Activated CD8-positive, alpha-beta memory T cell treated with anti-CD3 and anti-CD28 coated beads for 1 hour (primary cell): Measurements from ENCODE around the gene HDAC9.

ENCODE experiments used
- DNase-seq, 2 donors: peaks; one replicate each; pipeline ENCODE4 v3.0.0-alpha.2; 2020; ENCODE audit warnings: low read depth in 1 of 2; ENCODE audit errors: extremely low read depth in 1 of 2

HDAC9 gene

GRCh38 chr7:18495412-18496340 lies at the start of gene HDAC9:
HDAC9 (plus strand) TSS chr7:18495749; CDS start chr7:18496303, 554 bp downstream.
- DNase-seq: no peak

- DNase-seq: no peak
These were observed 49.5 kb upstream of the HDAC9 start for GRCh38 chr7:18445916-18446520.

- DNase-seq: no peak
These were observed 45.5 kb upstream of the HDAC9 start for GRCh38 chr7:18450019-18450418.

DNA sequence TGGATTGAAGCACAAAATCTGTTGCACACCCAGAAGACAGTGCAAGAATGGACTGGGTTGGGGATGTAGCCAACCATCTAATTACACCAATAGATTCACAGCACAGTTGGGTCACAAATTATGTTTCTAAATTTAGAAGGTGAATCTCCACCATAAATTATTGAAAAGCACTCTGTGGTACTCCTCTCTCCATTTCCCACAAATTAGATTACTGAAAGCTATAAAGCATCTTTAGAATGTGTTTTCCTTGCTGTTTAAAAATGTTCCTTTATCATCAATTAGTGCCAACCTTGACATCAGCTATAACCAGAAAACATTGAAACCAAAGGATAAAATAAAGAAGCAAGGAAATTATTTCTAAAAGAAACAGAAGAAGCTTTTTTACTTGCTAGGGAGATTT lies 39.9 kb upstream of the HDAC9 start:
- DNase-seq: no peak

DNA sequence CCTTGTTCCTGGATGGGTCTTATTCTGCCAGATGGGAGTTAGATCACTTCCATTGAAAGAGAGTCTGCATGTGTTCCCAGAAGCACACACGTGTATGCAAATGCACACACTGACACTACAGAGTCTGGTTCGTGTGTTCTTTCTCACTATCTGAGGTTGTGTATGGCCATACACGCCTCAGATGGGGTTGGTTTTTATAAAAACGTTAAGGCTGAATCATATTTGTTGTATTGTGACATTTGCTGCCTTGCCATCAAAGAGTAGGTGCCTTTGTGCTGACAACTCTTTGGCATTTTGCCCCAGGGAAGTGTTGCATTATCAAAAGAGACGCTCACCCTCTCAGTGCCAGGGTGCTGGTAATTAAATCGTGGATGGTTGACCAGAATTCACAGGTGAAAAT lies 37.7 kb upstream of the HDAC9 start:
- no peak for DNase-seq

DNA sequence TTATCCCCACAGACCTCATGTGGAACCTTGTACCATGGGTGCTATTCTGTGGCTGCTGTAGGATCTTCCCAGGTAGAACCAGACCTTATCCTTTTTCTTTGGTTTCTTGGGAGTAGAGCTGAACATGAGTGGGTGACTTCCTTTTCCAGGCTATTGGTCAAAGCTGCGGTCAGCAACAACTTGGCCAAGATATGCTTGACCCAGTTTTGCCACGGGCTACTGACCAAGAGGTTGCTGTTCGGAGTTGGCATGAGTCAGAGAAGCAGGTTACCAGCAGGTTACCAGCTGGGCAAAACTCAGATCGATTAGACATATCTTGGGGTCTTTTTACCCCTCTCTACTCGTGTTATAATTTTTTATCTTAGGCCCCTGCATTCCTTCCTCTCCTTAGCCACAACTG lies 36.7 kb upstream of the HDAC9 start:
- no peak for DNase-seq

GRCh38 chr7:18459484-18460245 lies 35.9 kb upstream of the HDAC9 start:
- no peak for DNase-seq

DNA sequence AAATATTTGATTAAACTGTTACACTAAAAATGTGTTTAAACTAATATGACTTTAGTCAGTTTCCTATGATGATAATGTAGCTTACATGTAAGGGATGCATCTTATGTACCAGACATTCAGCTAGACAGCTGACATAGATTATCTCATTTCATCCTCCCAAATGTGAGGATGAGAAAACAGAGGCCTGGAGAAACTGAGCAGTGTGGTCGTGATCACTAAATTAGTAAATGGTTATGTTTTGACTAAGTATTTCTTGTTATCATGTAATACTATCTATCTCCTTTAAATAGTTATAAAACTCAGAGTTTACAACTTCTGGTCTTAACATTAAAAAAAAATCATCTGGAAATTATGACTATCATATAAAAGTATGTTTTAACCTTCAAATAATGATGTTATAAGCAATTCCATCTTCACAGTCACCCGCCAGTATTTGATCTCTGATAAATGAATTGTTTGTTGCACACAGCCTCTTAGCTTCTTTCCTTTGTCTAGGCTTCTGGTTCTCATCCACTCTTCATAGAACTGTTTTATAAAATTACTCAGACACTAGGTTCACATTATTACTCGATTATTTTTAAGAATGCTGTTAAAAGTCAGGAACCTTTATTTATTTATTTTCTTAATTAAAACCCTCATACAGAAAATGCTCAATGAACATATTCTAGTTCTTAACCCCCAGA lies 33.6 kb upstream of the HDAC9 start:
- DNase-seq: no peak

DNA sequence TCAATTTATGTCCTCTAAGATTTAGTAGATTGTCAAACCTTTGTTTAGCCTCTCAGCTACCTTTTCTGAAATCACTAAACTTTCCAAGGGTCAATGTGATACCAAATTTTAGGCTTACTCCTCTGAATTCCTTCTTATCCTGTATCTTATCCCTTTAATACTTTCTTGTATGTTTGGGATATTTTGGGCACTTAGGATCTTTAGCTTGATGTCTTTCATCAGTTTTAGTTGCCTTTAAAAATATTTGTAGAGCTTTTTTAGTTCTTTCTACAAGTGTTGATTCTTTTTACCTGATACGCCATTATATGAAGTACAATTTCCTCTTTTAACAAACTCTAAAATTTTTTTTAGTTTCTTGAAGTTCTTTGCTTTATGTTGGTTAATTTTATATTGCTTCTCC lies 30.7 kb upstream of the HDAC9 start:
- no peak for DNase-seq

- no peak for DNase-seq
These were observed 28.5 kb upstream of the HDAC9 start for GRCh38 chr7:18467011-18467410.

GRCh38 chr7:18468795-18469194 lies 26.8 kb upstream of the HDAC9 start:
- DNase-seq: no peak

DNA sequence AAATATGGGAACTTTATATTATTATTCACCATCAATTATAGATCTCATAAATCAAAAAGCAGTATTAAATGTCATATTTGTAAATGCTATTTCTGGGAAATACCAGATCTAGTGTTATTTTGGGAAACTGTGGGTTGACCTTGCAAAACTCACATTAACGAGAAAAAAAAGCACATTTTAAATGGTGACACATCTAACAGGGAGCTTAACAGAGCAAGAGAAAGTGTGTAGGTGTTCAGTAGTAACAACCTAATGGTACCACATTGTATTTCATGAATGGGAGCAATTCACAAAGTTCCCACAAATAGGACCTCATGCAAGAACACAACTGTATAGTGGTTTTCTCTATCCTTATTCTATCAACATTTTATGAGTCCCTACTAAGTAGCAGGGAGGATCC lies 26.2 kb upstream of the HDAC9 start:
- no peak for DNase-seq

GRCh38 chr7:18471476-18472160 lies 23.9 kb upstream of the HDAC9 start:
- DNase-seq: no peak

GRCh38 chr7:18472161-18472483 lies 23.4 kb upstream of the HDAC9 start:
- DNase-seq: no peak

DNA sequence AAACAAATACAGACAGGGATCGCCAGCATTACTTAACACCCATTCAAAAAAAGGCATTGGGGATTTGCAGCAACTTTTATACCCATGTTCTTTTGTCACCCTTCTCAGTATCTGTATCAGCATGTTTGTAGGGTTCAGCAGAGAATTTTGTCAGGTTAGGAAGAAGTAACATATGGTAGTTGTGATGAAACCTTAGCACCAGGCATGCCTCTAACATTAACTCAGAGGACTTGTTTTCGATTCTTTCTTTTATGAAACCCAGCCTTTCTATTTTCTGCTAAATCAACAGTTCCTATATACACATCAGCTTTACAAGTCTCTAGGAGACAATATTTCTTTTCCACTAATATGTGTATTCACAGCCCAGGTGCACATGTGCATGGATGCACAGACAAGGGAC lies 22.4 kb upstream of the HDAC9 start:
- no peak for DNase-seq

DNA sequence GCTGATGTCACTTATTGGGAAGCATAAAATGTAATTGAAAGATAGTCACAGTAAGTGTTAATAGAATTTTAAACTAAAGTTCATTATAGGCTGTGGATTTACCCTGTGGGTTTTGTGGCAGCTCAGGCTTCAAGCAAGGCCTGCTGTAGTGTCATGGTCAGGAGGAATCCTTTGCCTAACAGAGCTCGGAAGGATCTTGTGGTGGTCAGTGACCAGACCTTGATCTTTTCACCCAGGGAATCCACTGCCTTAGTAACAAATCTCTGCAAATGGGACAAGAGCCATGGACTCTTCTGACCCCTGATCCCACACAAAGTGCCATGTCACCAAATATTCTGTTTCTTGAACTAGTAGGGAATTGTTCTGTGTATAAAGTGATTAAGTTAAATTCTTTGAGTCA lies 20.6 kb upstream of the HDAC9 start:
- DNase-seq: no peak

- DNase-seq: no peak
These were observed 20.1 kb upstream of the HDAC9 start for GRCh38 chr7:18475488-18475887.

DNA sequence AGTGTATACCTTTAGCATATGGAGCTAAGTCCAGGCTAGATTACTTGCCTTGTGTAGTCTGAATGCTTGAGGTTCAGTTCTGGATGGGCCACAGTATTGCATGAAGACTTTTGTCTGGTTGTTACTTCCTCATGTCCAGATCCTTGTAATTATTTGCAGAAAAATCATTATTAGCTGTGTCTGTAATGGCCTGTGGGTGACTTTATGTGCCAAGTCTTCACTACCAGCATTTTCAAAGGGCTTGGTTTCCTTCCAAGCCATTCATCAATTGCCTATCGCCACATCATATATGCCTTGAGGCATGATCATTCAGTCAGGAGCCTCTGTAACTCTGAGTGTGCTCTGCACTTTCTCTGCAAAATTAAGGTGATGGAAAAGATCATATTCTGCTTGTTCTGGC lies 13.8 kb upstream of the HDAC9 start:
- DNase-seq: no peak

DNA sequence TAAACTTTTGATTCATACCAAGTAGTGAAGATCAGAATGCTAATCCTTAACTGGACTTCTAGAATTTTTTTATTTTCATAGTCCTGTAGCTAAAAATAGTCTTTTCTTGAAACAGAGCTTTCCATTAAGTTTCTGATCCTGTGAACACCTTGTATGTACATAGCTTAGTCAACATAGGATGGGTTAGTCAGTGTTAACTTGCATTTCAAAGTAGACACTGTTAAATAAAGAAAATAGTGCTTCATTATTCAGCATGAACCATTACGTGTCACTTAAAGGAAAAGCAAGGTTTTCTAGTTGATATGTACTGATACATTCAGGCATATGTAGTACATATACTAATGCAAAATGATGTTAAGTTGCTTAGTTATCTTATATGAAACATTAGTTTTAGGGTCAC lies 7.5 kb upstream of the HDAC9 start:
- DNase-seq: no peak

DNA sequence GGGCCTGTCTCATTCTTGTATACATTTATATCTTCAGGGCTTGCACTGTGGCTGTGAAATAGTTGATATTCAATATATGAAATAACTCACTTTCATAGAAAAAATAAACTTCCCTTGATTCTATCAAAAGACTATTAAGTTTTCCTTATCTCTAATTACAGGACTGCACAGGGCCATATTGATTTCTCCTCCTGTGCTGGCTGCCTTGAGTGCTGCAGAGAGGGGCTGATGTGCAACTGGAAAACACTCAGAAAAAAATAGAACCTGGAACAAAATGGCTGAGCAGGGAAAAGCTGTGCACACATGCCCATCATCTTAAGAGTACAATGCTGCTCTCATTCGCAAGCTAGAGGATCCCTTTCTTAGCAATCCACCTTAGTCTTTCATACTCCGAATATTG lies 5.9 kb upstream of the HDAC9 start:
- DNase-seq: no peak

DNA sequence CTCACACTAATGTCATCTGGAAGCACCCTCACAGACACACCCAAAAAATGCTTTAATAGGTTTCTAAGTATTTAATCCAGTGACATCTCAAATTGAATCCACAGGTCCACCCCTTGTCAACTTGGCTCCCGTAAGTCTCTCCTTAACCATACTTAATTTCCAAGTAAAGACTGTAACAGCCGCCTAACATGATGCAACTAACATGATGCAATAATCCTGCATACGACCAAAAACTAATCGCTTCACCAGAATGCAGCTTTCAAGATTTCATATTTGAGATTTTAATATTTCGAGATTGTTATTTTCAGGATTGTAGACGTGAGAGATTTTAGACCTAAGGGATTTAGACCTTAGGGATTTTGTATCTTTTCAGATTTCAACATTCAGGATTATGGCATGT lies 3.7 kb upstream of the HDAC9 start:
- DNase-seq: no peak
